ENCODE data around the gene NTN1.

The NTN1 gene

GRCh38 chr17:9035249-9035648 lies 13.9 kb downstream of the NTN1 start:
- in situ Hi-C loops (cut with MboI; ENCODE audit: low sequenced_read_pairs) = no loop called here

- in situ Hi-C loops (cut with MboI; ENCODE audit: low sequenced_read_pairs) = no loop called here
These were observed 15.0 kb downstream of the NTN1 start for GRCh38 chr17:9036336-9036735.

- in situ Hi-C loops (cut with MboI; ENCODE audit: low sequenced_read_pairs) = no loop called here
These were observed 16.4 kb downstream of the NTN1 start for GRCh38 chr17:9037736-9038135.

GRCh38 chr17:9038380-9038779 lies 17.1 kb downstream of the NTN1 start:
- in situ Hi-C loops (cut with MboI; ENCODE audit: low sequenced_read_pairs) = no loop called here

GRCh38 chr17:9044772-9045463 lies 23.6 kb downstream of the NTN1 start:
- in situ Hi-C loops (cut with MboI; ENCODE audit: low sequenced_read_pairs) = no loop called here

GRCh38 chr17:9050801-9051401 lies 29.6 kb downstream of the NTN1 start:
- in situ Hi-C loops (cut with MboI; ENCODE audit: low sequenced_read_pairs) = no loop called here

GRCh38 chr17:9051561-9051960 lies 30.3 kb downstream of the NTN1 start:
- in situ Hi-C loops (cut with MboI; ENCODE audit: low sequenced_read_pairs) = no loop called here

GRCh38 chr17:9052921-9053320 lies 31.6 kb downstream of the NTN1 start:
- in situ Hi-C loops (cut with MboI; ENCODE audit: low sequenced_read_pairs) = no loop called here

- in situ Hi-C loops (cut with MboI; ENCODE audit: low sequenced_read_pairs) = no loop called here
These were observed 32.1 kb downstream of the NTN1 start for GRCh38 chr17:9053406-9053805.

GRCh38 chr17:9054126-9054975 lies 33.0 kb downstream of the NTN1 start:
- in situ Hi-C loops (cut with MboI; ENCODE audit: low sequenced_read_pairs) = no loop called here

GRCh38 chr17:9055281-9055680 lies 34.0 kb downstream of the NTN1 start:
- in situ Hi-C loops (cut with MboI; ENCODE audit: low sequenced_read_pairs) = no loop called here

- in situ Hi-C loops (cut with MboI; ENCODE audit: low sequenced_read_pairs) = no loop called here
These were observed 35.3 kb downstream of the NTN1 start for GRCh38 chr17:9056566-9056965.

GRCh38 chr17:9057310-9057709 lies 36.0 kb downstream of the NTN1 start:
- in situ Hi-C loops (cut with MboI; ENCODE audit: low sequenced_read_pairs) = no loop called here

- in situ Hi-C loops (cut with MboI; ENCODE audit: low sequenced_read_pairs) = no loop called here
These were observed 41.1 kb downstream of the NTN1 start for GRCh38 chr17:9062399-9062902.

- in situ Hi-C loops (cut with MboI; ENCODE audit: low sequenced_read_pairs) = no loop called here
These were observed 43.1 kb downstream of the NTN1 start for GRCh38 chr17:9064311-9064834.

GRCh38 chr17:9071016-9071415 lies 49.7 kb downstream of the NTN1 start:
- in situ Hi-C loops (cut with MboI; ENCODE audit: low sequenced_read_pairs) = no loop called here

GRCh38 chr17:9071811-9072498 lies 50.6 kb downstream of the NTN1 start:
- in situ Hi-C loops (cut with MboI; ENCODE audit: low sequenced_read_pairs) = no loop called here

GRCh38 chr17:9072696-9073339 lies 51.5 kb downstream of the NTN1 start:
- in situ Hi-C loops (cut with MboI; ENCODE audit: low sequenced_read_pairs) = no loop called here

- in situ Hi-C loops (cut with MboI; ENCODE audit: low sequenced_read_pairs) = no loop called here
These were observed 52.8 kb downstream of the NTN1 start for GRCh38 chr17:9074131-9074530.

GRCh38 chr17:9079461-9080103 lies 58.3 kb downstream of the NTN1 start:
- in situ Hi-C loops (cut with MboI; ENCODE audit: low sequenced_read_pairs) = no loop called here

Data from HL-60/S4 treated with phorbol 12-myristate 13-acetate at 8.2 ng/mL for 4 days and 3 days (cell line).